ENCODE results near the gene DIP2B. TPM values are rescaled to one million over a fixed set of nuclear protein-coding genes. Genes with fewer than 3 reads are reported as not detected.

DIP2B gene
- polyA plus RNA-seq, 1 donor from 2014 or later, result 44.0 TPM

- no peak overlapping the region for H3K4me2 ChIP-seq (ENCODE audit: low read length)
- H3F3A ChIP-seq (ENCODE audit: insufficient read depth, low read length, poor library complexity, severe bottlenecking), result no peaks in the 10 kb centered on the region
- H3K79me2 ChIP-seq (replicated peaks; ENCODE audit: insufficient read depth, low read length), result no peaks in the 10 kb centered on the region
- H3K9me3 ChIP-seq (ENCODE audit: low read length), result no peaks in the 10 kb centered on the region
- no peak overlapping the region for H2AFZ ChIP-seq (ENCODE audit: low read depth, low read length)
- peaks cover 22% of the 10 kb centered on the region for H3K36me3 ChIP-seq (ENCODE audit: insufficient read depth, low read length)
- no peak overlapping the region for H3K9ac ChIP-seq (ENCODE audit: low read length)
- H4K20me1 ChIP-seq (ENCODE audit: insufficient read depth), result no peaks in the 10 kb centered on the region
- H3K9me2 ChIP-seq (ENCODE audit: insufficient read depth, low read length), result no peaks in the 10 kb centered on the region
- H3K27me3 ChIP-seq (ENCODE audit: insufficient read depth, low read depth, low read length), result no peaks in the 10 kb centered on the region
- no peak overlapping the region for H3K4me3 ChIP-seq (ENCODE audit: low read length)
- no peak for TF ChIP-seq TAF1 (IDR thresholded peaks at IDR 0.05; ENCODE audit: low read depth)
- no peak for TF ChIP-seq REST (IDR thresholded peaks at IDR 0.05; ENCODE audit: borderline replicate concordance)
- TF ChIP-seq RAD21 (conservative IDR thresholded peaks at IDR 0.05), result no peak
- no peak for TF ChIP-seq CTCF (IDR thresholded peaks at IDR 0.05; ENCODE audit: poor library complexity, severe bottlenecking)
- TF ChIP-seq POLR2AphosphoS5 (IDR thresholded peaks at IDR 0.05), result no peak
- no peak for TF ChIP-seq EP300 (conservative IDR thresholded peaks at IDR 0.05; ENCODE audit: poor library complexity, severe bottlenecking)
- TF ChIP-seq MXI1 (conservative IDR thresholded peaks at IDR 0.05; ENCODE audit: poor library complexity, severe bottlenecking), result no peak
- TF ChIP-seq EZH2 (IDR thresholded peaks at IDR 0.05; ENCODE audit: borderline replicate concordance, insufficient read depth, low read length, poor library complexity, severe bottlenecking), result no peak
- no peak for TF ChIP-seq SMC3 (conservative IDR thresholded peaks at IDR 0.05; ENCODE audit: poor library complexity)
- H3K27ac ChIP-seq (ENCODE audit: low read length), result no peak overlapping the region
These were observed 238.0 kb downstream of the DIP2B start for GRCh38 chr12:50742776-50743175.

GRCh38 chr12:50745861-50746260 is 241.1 kb downstream of the DIP2B start:
- Histone ChIP-seq H3K27me3 (ENCODE audit: insufficient read depth, low read depth, low read length) (no peaks in the 10 kb centered on the region), H4K20me1 (ENCODE audit: insufficient read depth) (no peaks in the 10 kb centered on the region), H3K9me3 (ENCODE audit: low read length) (no peaks in the 10 kb centered on the region), H3K27ac (ENCODE audit: low read length) (no peak overlapping the region), H3K9me2 (ENCODE audit: insufficient read depth, low read length) (no peaks in the 10 kb centered on the region), H3K4me2 (ENCODE audit: low read length) (no peak overlapping the region), H3K79me2 (replicated peaks; ENCODE audit: insufficient read depth, low read length) (no peaks in the 10 kb centered on the region), H3K9ac (ENCODE audit: low read length) (no peak overlapping the region), H3K36me3 (ENCODE audit: insufficient read depth, low read length) (peaks cover 26% of the 10 kb centered on the region), H2AFZ (ENCODE audit: low read depth, low read length) (no peak overlapping the region), H3F3A (ENCODE audit: insufficient read depth, low read length, poor library complexity, severe bottlenecking) (no peaks in the 10 kb centered on the region), H3K4me3 (ENCODE audit: low read length) (no peak overlapping the region)
- no peak for TF ChIP-seq TAF1 (IDR thresholded peaks at IDR 0.05; ENCODE audit: low read depth)
- TF ChIP-seq EP300 (conservative IDR thresholded peaks at IDR 0.05; ENCODE audit: poor library complexity, severe bottlenecking), result no peak
- TF ChIP-seq REST (IDR thresholded peaks at IDR 0.05; ENCODE audit: borderline replicate concordance), result no peak
- TF ChIP-seq RAD21 (conservative IDR thresholded peaks at IDR 0.05), result no peak
- TF ChIP-seq SMC3 (conservative IDR thresholded peaks at IDR 0.05; ENCODE audit: poor library complexity), result no peak
- no peak for TF ChIP-seq MXI1 (conservative IDR thresholded peaks at IDR 0.05; ENCODE audit: poor library complexity, severe bottlenecking)
- TF ChIP-seq EZH2 (IDR thresholded peaks at IDR 0.05; ENCODE audit: borderline replicate concordance, insufficient read depth, low read length, poor library complexity, severe bottlenecking), result no peak
- no peak for TF ChIP-seq CTCF (IDR thresholded peaks at IDR 0.05; ENCODE audit: poor library complexity, severe bottlenecking)
- no peak for TF ChIP-seq POLR2AphosphoS5 (IDR thresholded peaks at IDR 0.05)

Data from neural cell (in vitro differentiated cells).